ENCODE measurements around the gene SSR3.
"Not testable (repeated sequence)": the region's sequence is repeated elsewhere in the genome, so short reads cannot be mapped to it uniquely, and the experiment has no call there.

Gene SSR3

GRCh38 chr3:156576051-156576450 lies 21.1 kb upstream of the SSR3 start:
- DNase-seq (ENCODE audit: low read depth), result no peak

DNA sequence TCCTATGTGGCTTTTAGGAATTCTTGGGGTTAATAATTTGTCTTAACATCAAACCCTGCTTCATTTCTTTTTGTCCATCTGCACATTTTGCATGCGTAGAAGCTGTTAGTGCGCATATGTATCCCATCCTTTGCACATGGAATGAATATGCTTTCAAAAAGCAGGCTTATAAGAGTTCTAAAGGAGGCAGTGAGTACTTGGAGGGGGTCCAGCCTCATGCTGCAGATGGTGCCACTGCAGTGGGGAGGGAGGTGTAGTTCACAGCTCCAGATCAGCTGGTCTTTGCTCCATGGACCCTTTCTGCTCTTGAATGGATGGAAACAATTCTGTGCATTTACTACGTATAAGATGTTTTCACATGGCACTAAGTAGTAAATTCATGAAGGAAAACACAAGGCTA lies 20.7 kb upstream of the SSR3 start:
- DNase-seq (ENCODE audit: low read depth), result no peak

DNA sequence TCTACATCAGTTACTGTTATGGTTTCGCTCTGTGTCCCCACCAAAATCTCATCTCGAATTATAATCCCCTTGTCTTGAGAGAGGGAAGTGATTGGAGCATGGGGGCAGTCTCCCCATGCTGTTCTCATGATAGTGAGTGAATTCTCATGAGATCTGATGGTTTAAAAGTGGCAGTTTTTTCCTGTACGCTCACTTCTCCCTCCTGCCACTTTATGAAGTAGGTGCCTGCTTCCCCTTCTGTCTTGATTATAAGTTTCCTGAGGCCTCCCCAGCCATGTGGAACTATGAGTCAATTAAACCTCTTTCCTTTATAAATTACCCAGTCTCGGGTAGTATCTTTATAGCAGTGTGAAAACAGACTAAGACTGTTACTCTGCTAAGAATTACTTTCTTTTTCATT lies 15.0 kb upstream of the SSR3 start:
- not testable (repeated sequence) for DNase-seq (ENCODE audit: low read depth)

GRCh38 chr3:156569016-156569415 lies 14.1 kb upstream of the SSR3 start:
- not testable (repeated sequence) for DNase-seq (ENCODE audit: low read depth)

GRCh38 chr3:156563900-156564682 lies 9.2 kb upstream of the SSR3 start:
- no peak for DNase-seq (ENCODE audit: low read depth)

GRCh38 chr3:156562486-156562885 lies 7.6 kb upstream of the SSR3 start:
- DNase-seq (ENCODE audit: low read depth), result not testable (repeated sequence)

DNA sequence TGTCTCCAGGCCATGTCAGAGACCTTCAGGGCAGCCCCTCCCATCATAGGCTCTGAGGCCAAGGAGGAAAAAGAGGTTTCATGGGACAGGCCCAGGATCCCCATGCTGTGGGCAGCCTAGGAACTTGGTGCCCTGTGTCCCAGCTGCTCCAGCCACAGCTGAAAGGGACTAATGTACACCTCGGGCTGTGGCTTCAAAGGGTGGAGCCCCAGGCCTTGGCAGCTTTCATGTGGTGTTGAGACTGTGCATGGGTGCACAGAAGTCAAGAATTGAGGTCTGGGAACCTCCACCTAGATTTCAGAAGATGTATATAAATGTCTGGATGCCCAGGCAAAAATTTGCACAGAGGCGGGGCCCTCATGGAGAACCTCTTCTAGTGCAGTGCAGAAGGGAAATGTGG lies 6.6 kb upstream of the SSR3 start:
- DNase-seq (ENCODE audit: low read depth), result no peak

GRCh38 chr3:156559321-156559720 lies 4.4 kb upstream of the SSR3 start:
- no peak for DNase-seq (ENCODE audit: low read depth)

- no peak for DNase-seq (ENCODE audit: low read depth)
Measured at GRCh38 chr3:156558389-156558788, 3.5 kb upstream of the SSR3 start.

DNA sequence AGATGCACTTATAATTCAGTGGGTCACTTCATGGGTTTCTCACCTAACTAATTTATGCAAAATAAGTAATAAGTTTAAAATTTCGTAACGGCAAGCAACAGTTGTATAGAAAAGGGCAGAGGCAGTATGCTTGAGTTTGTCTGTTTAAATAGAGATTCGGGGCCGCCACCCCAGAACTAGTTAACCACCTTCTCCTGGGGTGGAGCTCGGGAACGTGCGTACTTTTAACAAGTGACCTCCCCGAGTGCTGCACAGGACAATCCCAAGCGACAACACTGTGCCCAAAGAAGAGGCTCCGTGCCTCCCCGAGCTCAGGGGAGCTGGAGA lies 439 bp downstream of the SSR3 start:
- DNase-seq (ENCODE audit: low read depth), result no peak

- no peak for DNase-seq (ENCODE audit: low read depth)
Measured at GRCh38 chr3:156553705-156554356, 1.1 kb downstream of the SSR3 start.

DNA sequence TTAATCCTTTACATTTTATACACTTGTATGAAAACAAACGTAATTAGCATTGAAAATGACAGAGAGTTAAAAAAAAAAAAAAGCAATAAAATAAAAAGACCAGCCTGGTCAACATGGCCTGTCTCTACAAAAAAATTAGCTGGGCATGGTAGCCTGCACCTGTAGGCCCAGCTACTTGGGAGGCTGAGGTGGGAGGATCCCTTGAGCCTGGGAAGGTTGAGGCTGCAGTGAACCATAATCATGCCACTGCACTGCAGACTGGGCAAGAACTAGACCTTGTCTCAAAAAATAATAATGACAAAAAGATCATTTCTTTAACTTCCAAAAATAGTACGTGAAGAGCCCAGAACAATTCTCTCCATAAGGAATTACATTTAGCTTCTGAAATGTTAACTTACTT lies 1.9 kb downstream of the SSR3 start:
- no peak for DNase-seq (ENCODE audit: low read depth)

- no peak for DNase-seq (ENCODE audit: low read depth)
Measured at GRCh38 chr3:156551746-156552145, 3.2 kb downstream of the SSR3 start.

GRCh38 chr3:156551261-156551660 lies 3.7 kb downstream of the SSR3 start:
- DNase-seq (ENCODE audit: low read depth), result no peak

- DNase-seq (ENCODE audit: low read depth), result no peak
Measured at GRCh38 chr3:156548902-156549301, 6.0 kb downstream of the SSR3 start.

GRCh38 chr3:156548041-156548687 lies 6.8 kb downstream of the SSR3 start:
- no peak for DNase-seq (ENCODE audit: low read depth)

- no peak for DNase-seq (ENCODE audit: low read depth)
Measured at GRCh38 chr3:156547637-156548036, 7.3 kb downstream of the SSR3 start.

GRCh38 chr3:156543043-156543555 lies 11.8 kb downstream of the SSR3 start:
- DNase-seq (ENCODE audit: low read depth), result no peak

GRCh38 chr3:156542101-156543042 lies 12.5 kb downstream of the SSR3 start:
- no peak for DNase-seq (ENCODE audit: low read depth)

DNA sequence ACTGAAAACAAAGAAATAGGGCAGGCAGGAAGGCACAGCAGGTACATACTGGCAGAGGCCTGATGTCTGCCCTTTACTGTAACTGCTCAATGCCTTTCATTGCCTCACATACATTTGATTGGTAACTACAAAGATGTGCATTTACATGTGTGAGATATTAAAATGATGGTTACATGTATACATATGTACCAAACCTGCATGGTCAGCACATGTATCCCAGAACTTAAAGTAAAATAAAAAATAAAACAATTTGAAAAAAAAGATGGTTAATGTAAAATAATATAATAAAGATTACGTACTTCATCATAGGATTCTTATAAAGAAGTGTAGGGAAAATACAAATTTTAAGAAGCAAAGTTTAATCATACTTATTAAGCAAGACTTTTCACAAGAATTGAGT lies 15.1 kb downstream of the SSR3 start:
- no peak for DNase-seq (ENCODE audit: low read depth)

DNA sequence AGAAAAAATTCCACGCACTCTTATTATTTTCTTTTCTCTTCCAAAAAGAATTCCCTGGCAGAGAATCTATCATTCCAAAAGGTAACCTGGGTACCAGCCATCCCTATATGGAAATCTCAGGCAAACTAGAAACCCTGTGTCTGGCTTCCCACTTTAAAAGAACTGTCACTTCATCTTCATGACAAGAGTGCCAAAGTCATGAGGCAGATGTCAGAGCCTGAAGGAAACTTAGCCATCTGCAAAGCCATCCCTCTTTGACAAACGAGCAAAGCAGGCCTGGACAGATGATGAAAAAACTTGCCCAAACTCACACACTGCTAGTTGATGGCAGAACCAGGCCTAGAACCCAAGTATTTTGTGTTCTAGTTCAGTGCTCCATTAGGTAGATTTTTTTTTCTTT lies 15.9 kb downstream of the SSR3 start:
- no peak for DNase-seq (ENCODE audit: low read depth)
